ENCODE measurements around the gene MAGI2. TPM values are rescaled to one million over a fixed set of nuclear protein-coding genes. Genes with fewer than 3 reads are reported as not detected.

Gene MAGI2
- total RNA-seq, 4 donors from 2014 or later, result 0.23 to 5.5 (median 0.45) TPM

- TF ChIP-seq POLR2A (IDR thresholded peaks at IDR 0.05), result no peak
- no peak for TF ChIP-seq CTCF (IDR thresholded peaks at IDR 0.05)
- no peak overlapping the region for H3K27ac ChIP-seq
- no peaks in the 10 kb centered on the region for H3K36me3 ChIP-seq
- H3K4me1 ChIP-seq, result no peaks in the 10 kb centered on the region
- no peak for DNase-seq
- no peaks in the 10 kb centered on the region for H3K27me3 ChIP-seq
- WGBS, 2 donors, result 38 to 50% methylated on average over 2 of the region's 2 CpGs
- no peak overlapping the region for H3K4me3 ChIP-seq
- intact Hi-C loops (cut with DNase I), result no loop called here
- no peaks in the 10 kb centered on the region for H3K9me3 ChIP-seq
Measured at GRCh38 chr7:78794101-78794500, 659.4 kb downstream of the MAGI2 start.

GRCh38 chr7:78792624-78793023, 660.8 kb downstream of the MAGI2 start:
- intact Hi-C loops (cut with DNase I), result no loop called here
- Histone ChIP-seq H3K36me3 (no peaks in the 10 kb centered on the region), H3K9me3 (no peaks in the 10 kb centered on the region), H3K4me3 (no peak overlapping the region), H3K4me1 (peaks cover 0 to 6% (median 0%) of the 10 kb centered on the region in 3 donors), H3K27me3 (no peaks in the 10 kb centered on the region), H3K27ac (no peak overlapping the region)
- TF ChIP-seq POLR2A (IDR thresholded peaks at IDR 0.05), result no peak
- TF ChIP-seq CTCF (IDR thresholded peaks at IDR 0.05), result no peak
- DNase-seq, result no peak
- WGBS, 2 donors, result 70 to 71% methylated on average over 3 of the region's 3 CpGs

GRCh38 chr7:78792006-78792405, 661.5 kb downstream of the MAGI2 start:
- TF ChIP-seq POLR2A (IDR thresholded peaks at IDR 0.05) (no peak), CTCF (IDR thresholded peaks at IDR 0.05) (no peak)
- no peak for DNase-seq
- Histone ChIP-seq H3K9me3 (no peaks in the 10 kb centered on the region), H3K4me1 (peaks cover 0 to 6% (median 0%) of the 10 kb centered on the region in 3 donors), H3K4me3 (no peak overlapping the region), H3K36me3 (no peaks in the 10 kb centered on the region), H3K27me3 (no peaks in the 10 kb centered on the region), H3K27ac (no peak overlapping the region)
- intact Hi-C loops (cut with DNase I), result no loop called here
- WGBS, 2 donors, result 50 to 51% methylated on average over 6 of the region's 6 CpGs

GRCh38 chr7:78788464-78788863, 665.0 kb downstream of the MAGI2 start:
- no peaks in the 10 kb centered on the region for H3K9me3 ChIP-seq
- intact Hi-C loops (cut with DNase I), result no loop called here
- H3K4me1 ChIP-seq, result peaks cover 0 to 6% (median 0%) of the 10 kb centered on the region in 3 donors
- H3K27ac ChIP-seq, result no peak overlapping the region
- DNase-seq, result no peak
- H3K4me3 ChIP-seq, result no peak overlapping the region
- no peak for TF ChIP-seq POLR2A (IDR thresholded peaks at IDR 0.05)
- no peak for TF ChIP-seq CTCF (IDR thresholded peaks at IDR 0.05)
- no peaks in the 10 kb centered on the region for H3K36me3 ChIP-seq
- no peaks in the 10 kb centered on the region for H3K27me3 ChIP-seq
- WGBS, 2 donors, result 32 to 54% methylated on average over 2 of the region's 2 CpGs

- no peaks in the 10 kb centered on the region for H3K27me3 ChIP-seq
- H3K4me3 ChIP-seq, result no peak overlapping the region
- peaks cover 0 to 6% (median 0%) of the 10 kb centered on the region in 3 donors for H3K4me1 ChIP-seq
- H3K9me3 ChIP-seq, result no peaks in the 10 kb centered on the region
- DNase-seq, result no peak
- no peak overlapping the region for H3K27ac ChIP-seq
- no peaks in the 10 kb centered on the region for H3K36me3 ChIP-seq
- WGBS, 2 donors, result 25 to 40% methylated on average over 1 of the region's 1 CpG
- intact Hi-C loops (cut with DNase I), result no loop called here
- no peak for TF ChIP-seq POLR2A (IDR thresholded peaks at IDR 0.05)
Measured at GRCh38 chr7:78787854-78788253, 665.6 kb downstream of the MAGI2 start.

- intact Hi-C loops (cut with DNase I), result no loop called here
Measured at GRCh38 chr7:78786055-78786454, 667.4 kb downstream of the MAGI2 start.

More at GRCh38 chr7:78786055-78786454, 667.4 kb downstream of the MAGI2 start:
- no peak for TF ChIP-seq CTCF (IDR thresholded peaks at IDR 0.05)
- TF ChIP-seq POLR2A (IDR thresholded peaks at IDR 0.05), result no peak
- Histone ChIP-seq H3K4me1 (peaks cover 0 to 6% (median 0%) of the 10 kb centered on the region in 3 donors), H3K27ac (no peak overlapping the region), H3K36me3 (no peaks in the 10 kb centered on the region), H3K9me3 (no peaks in the 10 kb centered on the region), H3K27me3 (no peaks in the 10 kb centered on the region), H3K4me3 (no peak overlapping the region)
- 93 to 97% methylated on average over 2 of the region's 2 CpGs for WGBS, 2 donors
- DNase-seq, result no peak

Measured in esophagus squamous epithelium (tissue), 5 donors.